Right atrium auricular region (tissue), 2 donors: Measurements from ENCODE around the gene SKOR2. TPM values are rescaled to one million over a fixed set of nuclear protein-coding genes. Genes with fewer than 3 reads are reported as not detected.
A peak's percentile ranks its signal among the peaks of the same experiment; 100 is the strongest.

Experiments used
- DNase-seq: peaks from one replicate; pipeline ENCODE4 v3.0.0-alpha.2; 2019; ENCODE audit warnings: low spot score
- H3K27ac ChIP-seq, 2 donors: fragments of 200-600 bp; sonication (generic); 1 replicate in 1 of 2; 2 replicates in 1 of 2; pipeline ENCODE4 v1.5.1; 2016 to 2019
- H3K27me3 ChIP-seq, 2 donors: fragments of 200-600 bp; sonication (generic); one replicate each; pipeline versions ENCODE4 v1.5.1 to v1.6.0; 2017 to 2019
- H3K36me3 ChIP-seq: fragments of 200-600 bp; sonication (generic); one replicate; pipeline ENCODE4 v1.5.1; 2016
- H3K4me1 ChIP-seq, 2 donors: fragments of 200-600 bp; sonication (generic); one replicate each; pipeline versions ENCODE4 v1.5.1 to v1.6.0; 2017 to 2019
- H3K4me3 ChIP-seq, 2 donors: fragments of 200-600 bp; sonication (generic); 1 replicate in 1 of 2; 2 replicates in 1 of 2; pipeline ENCODE4 v1.5.1; 2017 to 2019; ENCODE audit warnings: mild to moderate bottlenecking in 1 of 2, moderate library complexity in 1 of 2
- H3K9me3 ChIP-seq, 2 donors: fragments of 200-600 bp; sonication (generic); one replicate each; pipeline ENCODE4 v1.5.1; 2019
- CTCF ChIP-seq, 2 donors: fragments of 200-600 bp; sonication (generic); IDR thresholded peaks; one replicate each; pipeline ENCODE4 v1.5.1; 2019; ENCODE audit warnings: antibody characterized with exemption in 2 of 2
- total RNA-seq, 2 donors: library from RNA; depleted of rRNA; stranded (reverse); fragments of >200 nt; gene quantifications; one replicate each; pipeline ENCODE4 v1.1.0, GENCODE V29; 2016

The SKOR2 gene
- total RNA-seq, 2 donors from 2014 or later: not detected

- no peaks in the 10 kb centered on the region for H3K36me3 ChIP-seq
- H3K4me3 ChIP-seq: no peak overlapping the region
- peaks cover 0 to 11% of the 10 kb centered on the region in 2 donors for H3K4me1 ChIP-seq
- no peaks in the 10 kb centered on the region for H3K9me3 ChIP-seq
- no peak for TF ChIP-seq CTCF (IDR thresholded peaks at IDR 0.05)
- peaks cover 34 to 55% of the 10 kb centered on the region in 2 donors for H3K27me3 ChIP-seq
- DNase-seq: no peak
- H3K27ac ChIP-seq: no peak overlapping the region
These were observed 941 bp downstream of the SKOR2 start for GRCh38 chr18:47250391-47251046.

- Histone ChIP-seq H3K27me3 (peaks cover 34 to 55% of the 10 kb centered on the region in 2 donors), H3K27ac (no peak overlapping the region), H3K4me3 (no peak overlapping the region), H3K36me3 (no peaks in the 10 kb centered on the region), H3K9me3 (no peaks in the 10 kb centered on the region), H3K4me1 (peaks cover 0 to 11% of the 10 kb centered on the region in 2 donors)
- TF ChIP-seq CTCF (IDR thresholded peaks at IDR 0.05): no peak
- no peak for DNase-seq
These were observed 2.0 kb downstream of the SKOR2 start for GRCh38 chr18:47249314-47249981.

- Histone ChIP-seq H3K4me1 (peaks cover 0 to 11% of the 10 kb centered on the region in 2 donors), H3K27ac (no peak overlapping the region), H3K4me3 (no peak overlapping the region), H3K36me3 (no peaks in the 10 kb centered on the region), H3K9me3 (no peaks in the 10 kb centered on the region), H3K27me3 (peaks cover 34 to 52% of the 10 kb centered on the region in 2 donors)
- DNase-seq: no peak
- TF ChIP-seq CTCF (IDR thresholded peaks at IDR 0.05): no peak
These were observed 2.7 kb downstream of the SKOR2 start for GRCh38 chr18:47248604-47249313.

GRCh38 chr18:47248115-47248603, 3.3 kb downstream of the SKOR2 start:
- no peak for DNase-seq
- H3K36me3 ChIP-seq: no peaks in the 10 kb centered on the region
- H3K27ac ChIP-seq: no peak overlapping the region
- no peak for TF ChIP-seq CTCF (IDR thresholded peaks at IDR 0.05)
- H3K27me3 ChIP-seq: peaks cover 34 to 46% of the 10 kb centered on the region in 2 donors
- no peaks in the 10 kb centered on the region for H3K9me3 ChIP-seq
- no peak overlapping the region for H3K4me3 ChIP-seq
- peaks cover 0 to 11% of the 10 kb centered on the region in 2 donors for H3K4me1 ChIP-seq

- TF ChIP-seq CTCF (IDR thresholded peaks at IDR 0.05): peak; percentile 33 to 34
- DNase-seq: no peak
- Histone ChIP-seq H3K4me1 (peaks cover 0 to 11% of the 10 kb centered on the region in 2 donors), H3K27ac (no peak overlapping the region), H3K27me3 (peaks cover 34 to 44% of the 10 kb centered on the region in 2 donors), H3K36me3 (no peaks in the 10 kb centered on the region), H3K4me3 (peak overlapping the region in 1 of 2 donors; percentile 21), H3K9me3 (no peaks in the 10 kb centered on the region)
These were observed 3.9 kb downstream of the SKOR2 start for GRCh38 chr18:47247416-47248114.
